Astrocyte of the cerebellum (primary cell): ENCODE measurements around the gene INTS4.
A peak's percentile ranks its signal among the peaks of the same experiment; 100 is the strongest.
"Not testable (repeated sequence)": the region's sequence is repeated elsewhere in the genome, so short reads cannot be mapped to it uniquely, and the experiment has no call there.

Source experiments
- DNase-seq: peaks from one replicate; pipeline ENCODE4 v3.0.0-alpha.2; 2011; ENCODE audit warnings: low read depth
- H3K4me3 ChIP-seq: 2 replicates; pipeline ENCODE4 v1.5.1; 2011; ENCODE audit warnings: mild to moderate bottlenecking, low read depth, low read length, moderate library complexity
- in situ Hi-C: cut with HindIII; loops from 2 replicates; pipeline ENCODE4 v1.10.0; 2017; ENCODE audit warnings: low sequenced_read_pairs
- TF ChIP-seq, protein P1 (sequence below): IDR thresholded peaks from 2 replicates; pipeline ENCODE4 v1.5.1; 2012; ENCODE audit warnings: low read length, low read depth, moderate library complexity, mild to moderate bottlenecking; ENCODE audit errors: missing control alignments

INTS4 gene, protein sequence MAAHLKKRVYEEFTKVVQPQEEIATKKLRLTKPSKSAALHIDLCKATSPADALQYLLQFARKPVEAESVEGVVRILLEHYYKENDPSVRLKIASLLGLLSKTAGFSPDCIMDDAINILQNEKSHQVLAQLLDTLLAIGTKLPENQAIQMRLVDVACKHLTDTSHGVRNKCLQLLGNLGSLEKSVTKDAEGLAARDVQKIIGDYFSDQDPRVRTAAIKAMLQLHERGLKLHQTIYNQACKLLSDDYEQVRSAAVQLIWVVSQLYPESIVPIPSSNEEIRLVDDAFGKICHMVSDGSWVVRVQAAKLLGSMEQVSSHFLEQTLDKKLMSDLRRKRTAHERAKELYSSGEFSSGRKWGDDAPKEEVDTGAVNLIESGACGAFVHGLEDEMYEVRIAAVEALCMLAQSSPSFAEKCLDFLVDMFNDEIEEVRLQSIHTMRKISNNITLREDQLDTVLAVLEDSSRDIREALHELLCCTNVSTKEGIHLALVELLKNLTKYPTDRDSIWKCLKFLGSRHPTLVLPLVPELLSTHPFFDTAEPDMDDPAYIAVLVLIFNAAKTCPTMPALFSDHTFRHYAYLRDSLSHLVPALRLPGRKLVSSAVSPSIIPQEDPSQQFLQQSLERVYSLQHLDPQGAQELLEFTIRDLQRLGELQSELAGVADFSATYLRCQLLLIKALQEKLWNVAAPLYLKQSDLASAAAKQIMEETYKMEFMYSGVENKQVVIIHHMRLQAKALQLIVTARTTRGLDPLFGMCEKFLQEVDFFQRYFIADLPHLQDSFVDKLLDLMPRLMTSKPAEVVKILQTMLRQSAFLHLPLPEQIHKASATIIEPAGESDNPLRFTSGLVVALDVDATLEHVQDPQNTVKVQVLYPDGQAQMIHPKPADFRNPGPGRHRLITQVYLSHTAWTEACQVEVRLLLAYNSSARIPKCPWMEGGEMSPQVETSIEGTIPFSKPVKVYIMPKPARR

DNA sequence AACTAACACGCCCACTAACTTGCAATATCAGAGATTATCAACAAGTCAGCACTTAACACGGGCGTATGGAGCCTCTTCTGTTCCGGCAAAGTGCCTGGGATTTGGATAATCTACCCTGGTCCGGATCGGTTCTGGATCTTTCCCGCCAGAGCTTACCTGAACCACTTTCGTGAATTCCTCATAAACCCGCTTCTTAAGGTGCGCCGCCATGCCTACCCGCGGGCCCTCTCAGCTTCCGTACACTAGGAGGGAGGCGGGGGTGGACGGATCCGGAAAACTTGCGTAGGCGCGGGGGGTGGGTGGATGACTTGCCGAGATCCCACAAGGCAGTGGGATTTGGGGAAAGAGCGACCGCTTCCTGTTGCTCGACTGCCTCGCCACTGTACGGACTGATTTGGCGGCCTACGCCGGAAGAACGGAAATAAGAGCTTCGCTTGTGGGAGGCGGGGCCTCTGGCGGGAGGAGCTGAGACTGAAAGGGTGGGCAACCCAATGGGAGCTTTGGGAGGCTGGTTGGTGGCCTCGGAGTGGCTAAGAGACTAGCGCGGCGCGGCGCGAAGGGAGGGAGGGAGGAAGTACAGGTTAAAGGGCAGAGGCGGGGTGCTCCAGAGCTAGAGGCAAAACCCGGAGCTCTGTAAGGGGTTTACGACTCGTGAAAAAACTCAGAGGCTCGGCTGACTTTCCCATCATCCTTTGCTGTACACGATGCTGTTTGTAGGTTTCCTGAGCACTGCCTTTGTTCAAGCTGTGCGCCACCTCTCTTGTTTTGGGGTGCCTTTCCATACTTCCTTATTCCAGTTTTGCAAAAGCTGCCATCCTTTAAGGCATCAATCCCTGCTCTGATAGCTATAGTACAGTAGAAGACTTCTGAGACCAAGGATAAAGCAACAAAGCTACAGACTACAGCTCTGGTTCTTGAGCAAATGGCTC, at the start of gene INTS4:
INTS4 (minus strand) TSS at position 235 of the 929 bp plus-strand sequence; CDS start at position 210, 25 bp downstream.
- H3K4me3 ChIP-seq = peak within 1 kb of the TSS; percentile 91
- DNase-seq = peak; percentile 99
- TF ChIP-seq, protein P1, sequence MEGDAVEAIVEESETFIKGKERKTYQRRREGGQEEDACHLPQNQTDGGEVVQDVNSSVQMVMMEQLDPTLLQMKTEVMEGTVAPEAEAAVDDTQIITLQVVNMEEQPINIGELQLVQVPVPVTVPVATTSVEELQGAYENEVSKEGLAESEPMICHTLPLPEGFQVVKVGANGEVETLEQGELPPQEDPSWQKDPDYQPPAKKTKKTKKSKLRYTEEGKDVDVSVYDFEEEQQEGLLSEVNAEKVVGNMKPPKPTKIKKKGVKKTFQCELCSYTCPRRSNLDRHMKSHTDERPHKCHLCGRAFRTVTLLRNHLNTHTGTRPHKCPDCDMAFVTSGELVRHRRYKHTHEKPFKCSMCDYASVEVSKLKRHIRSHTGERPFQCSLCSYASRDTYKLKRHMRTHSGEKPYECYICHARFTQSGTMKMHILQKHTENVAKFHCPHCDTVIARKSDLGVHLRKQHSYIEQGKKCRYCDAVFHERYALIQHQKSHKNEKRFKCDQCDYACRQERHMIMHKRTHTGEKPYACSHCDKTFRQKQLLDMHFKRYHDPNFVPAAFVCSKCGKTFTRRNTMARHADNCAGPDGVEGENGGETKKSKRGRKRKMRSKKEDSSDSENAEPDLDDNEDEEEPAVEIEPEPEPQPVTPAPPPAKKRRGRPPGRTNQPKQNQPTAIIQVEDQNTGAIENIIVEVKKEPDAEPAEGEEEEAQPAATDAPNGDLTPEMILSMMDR = no peak
- in situ Hi-C loops = no loop called here

DNA sequence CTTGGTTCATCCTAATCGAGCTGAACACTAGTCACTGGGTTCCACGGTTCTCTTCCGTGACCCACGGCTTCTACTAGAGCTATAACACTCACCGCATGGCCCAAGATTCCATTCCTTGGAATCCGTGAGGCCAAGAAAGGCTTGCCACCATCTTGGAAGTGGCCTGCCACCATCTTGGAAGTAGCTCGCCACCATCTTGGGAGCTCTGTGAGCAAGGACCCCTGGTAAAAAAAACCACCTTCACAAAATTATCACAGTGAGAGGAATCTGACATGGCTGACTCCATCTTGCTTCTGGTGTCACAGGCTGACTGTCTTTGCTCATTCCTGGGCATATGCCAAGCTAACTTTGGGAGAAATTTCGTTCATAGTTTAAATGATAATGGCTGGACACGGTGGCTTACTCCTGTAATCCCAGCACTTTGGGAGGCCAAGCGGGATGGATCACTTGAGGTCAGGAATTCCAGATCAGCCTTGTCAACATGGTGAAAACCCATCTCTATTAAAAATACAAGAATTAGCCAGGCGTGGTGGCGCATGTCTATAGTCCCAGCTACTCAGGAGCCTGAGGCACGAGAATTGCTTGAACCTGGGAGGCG, 47.5 kb upstream of the INTS4 start:
- TF ChIP-seq, protein P1 = no peak
- no peak overlapping the region for H3K4me3 ChIP-seq
- in situ Hi-C loops = no loop called here
- DNase-seq = no peak

DNA sequence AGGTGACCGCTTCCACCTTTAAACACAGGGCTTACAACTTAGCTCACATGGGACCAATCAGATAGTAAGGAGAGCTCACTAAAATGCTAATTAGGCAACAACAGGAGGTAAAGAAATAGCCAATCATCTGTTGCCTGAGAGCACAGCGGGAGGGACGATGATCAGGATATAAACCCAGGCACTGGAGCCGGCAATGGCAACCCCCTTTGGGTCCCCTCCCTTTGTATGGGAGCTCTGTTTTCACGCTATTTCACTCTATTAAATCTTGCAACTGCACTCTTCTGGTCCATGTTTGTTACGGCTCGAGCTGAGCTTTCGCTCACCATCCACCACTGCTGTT, 46.9 kb upstream of the INTS4 start:
- H3K4me3 ChIP-seq, in situ Hi-C loops, DNase-seq: not testable (repeated sequence)

DNA sequence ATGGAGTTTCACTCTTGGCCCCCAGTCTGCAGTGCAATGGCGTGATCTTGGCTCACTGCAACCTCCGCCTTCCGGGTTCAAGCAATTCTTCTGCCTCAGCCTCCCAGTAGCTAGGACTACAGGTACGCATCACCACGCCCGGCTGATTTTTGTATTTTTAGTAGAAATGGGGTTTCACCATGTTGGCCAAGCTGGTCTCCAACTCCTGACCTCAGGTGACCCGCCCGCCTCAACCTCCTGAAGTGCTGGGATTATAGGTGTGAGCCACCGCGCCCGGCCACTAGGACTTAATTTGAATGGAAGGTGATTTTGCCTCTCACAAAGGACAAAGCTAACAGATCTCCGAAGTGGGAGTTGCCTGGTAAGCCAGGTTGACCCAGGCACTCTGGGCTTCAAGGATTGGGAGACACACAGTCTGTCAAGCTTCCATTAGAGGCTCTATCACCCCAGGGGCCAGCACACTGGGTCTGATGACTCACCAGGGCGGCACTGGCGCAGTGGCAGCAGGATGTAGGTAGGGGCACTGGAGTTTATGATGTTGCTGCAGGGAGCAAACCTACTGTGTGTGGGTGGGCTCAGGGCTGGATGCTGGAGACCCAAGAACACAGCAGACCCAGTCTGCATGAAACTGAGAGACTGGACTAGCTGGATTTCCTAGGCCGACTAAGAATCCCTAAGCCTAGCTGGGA, 46.4 kb upstream of the INTS4 start:
- TF ChIP-seq, protein P1 = no peak
- in situ Hi-C loops = no loop called here

DNA sequence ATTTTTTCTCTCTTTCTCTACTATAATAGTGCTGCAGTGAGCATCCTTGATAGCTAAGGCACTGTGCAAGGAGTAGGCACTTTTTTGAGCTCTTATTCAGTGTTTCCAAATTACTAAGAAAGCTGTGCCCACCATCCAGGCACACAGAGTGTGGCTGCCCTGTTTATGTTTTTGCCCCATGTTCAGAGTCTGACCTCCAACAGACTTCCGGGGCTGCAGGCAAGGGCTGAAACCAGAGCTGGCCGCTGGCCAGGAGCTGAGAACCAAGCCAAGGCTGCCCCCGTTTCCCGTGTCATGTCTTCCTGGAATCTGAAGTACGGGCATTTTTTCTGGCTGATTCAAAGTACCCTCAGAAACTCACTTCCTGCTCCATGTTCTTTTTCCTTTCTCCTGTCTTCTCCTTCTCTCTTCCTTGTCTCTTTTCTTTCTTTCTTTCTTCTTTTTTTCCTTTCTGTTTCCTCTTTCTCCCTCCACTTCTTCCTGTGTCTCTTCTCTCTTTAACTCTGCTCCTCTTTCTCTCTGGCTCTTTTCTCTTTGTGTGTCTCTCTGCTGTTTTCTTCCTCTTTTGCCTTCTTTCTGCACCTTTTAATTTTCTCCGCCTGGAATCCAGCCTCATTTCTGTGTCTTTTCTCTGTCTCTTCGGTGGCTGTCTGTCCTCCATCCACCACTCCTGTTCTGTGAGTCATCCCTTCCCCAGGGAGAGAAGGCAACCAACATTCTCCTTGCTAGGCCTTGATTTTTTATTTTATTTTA, 45.6 kb upstream of the INTS4 start:
- in situ Hi-C loops = no loop called here
- TF ChIP-seq, protein P1 = no peak
- no peak overlapping the region for H3K4me3 ChIP-seq
- no peak for DNase-seq

More for the DNA sequence above, 46.4 kb upstream of the INTS4 start:
- H3K4me3 ChIP-seq = no peak overlapping the region
- no peak for DNase-seq

DNA sequence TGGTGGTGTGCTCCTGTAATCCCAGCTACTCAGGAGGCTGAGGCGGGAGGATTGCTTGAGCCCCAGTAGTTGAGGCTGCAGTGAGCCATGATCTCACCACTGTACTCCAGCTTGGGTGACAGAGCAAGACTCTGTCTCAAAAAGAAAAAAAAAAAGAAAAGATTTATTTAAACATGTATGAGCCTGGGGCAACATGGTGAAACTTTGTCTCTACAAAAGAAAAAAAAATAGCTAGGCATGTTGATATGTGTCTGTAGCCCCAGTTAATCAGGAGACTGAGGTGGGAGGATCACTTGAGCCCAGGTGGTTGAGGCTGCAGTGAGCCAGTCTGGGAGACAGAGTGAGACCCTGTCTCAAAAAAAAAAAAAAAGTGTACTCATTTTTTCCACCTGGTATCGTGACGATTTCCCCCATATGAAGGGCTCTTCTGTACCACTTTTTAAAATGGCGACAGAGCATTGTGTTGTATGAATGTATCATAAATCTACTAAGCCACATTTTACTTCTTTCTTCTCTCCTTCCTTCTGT, 45.0 kb upstream of the INTS4 start:
- no peak overlapping the region for H3K4me3 ChIP-seq
- DNase-seq = no peak
- in situ Hi-C loops = no loop called here
- TF ChIP-seq, protein P1 = no peak
